ENCODE measurements around the gene CDH4.

CDH4 gene

GRCh38 chr20:61627791-61628415 lies 375.8 kb downstream of the CDH4 start:
- no peak for DNase-seq (ENCODE audit: low read depth, low spot score)

- DNase-seq (ENCODE audit: low read depth, low spot score), result no peak
Measured at GRCh38 chr20:61628480-61628879, 376.4 kb downstream of the CDH4 start.

DNA sequence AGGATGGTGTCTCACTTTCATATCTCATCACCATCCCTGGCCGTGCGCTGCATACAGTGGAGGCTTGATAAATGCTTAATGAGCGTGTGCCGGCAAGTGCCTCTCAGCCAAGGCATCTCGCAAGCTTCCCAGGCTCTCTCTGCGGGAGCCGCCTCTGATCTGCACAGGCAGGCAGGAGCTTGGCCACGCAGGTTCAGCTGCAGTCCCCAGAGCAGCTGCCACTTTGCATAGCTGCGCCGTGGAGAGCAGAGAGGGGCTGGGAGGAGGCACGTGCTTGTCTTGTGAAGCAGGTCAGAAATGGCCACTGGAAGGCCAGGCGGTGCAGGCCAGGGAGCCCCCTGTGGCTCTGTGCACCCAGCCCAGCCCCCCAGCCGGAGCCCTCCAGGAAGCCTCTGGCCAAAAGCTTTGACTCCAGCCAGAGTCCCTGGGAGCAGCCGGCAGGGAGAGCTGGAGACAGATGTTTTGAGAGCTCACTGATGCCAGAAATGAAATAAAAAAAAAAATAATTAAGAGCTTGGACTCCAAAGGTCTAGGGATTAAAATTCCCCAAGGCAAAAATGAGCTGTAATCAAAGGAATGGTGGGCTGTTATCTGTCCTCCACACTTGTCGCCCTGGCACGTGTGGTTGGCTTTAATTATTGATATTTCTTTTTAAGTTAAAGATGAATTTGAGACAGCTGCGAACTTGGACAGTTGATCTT lies 377.0 kb downstream of the CDH4 start:
- DNase-seq (ENCODE audit: low read depth, low spot score), result no peak

GRCh38 chr20:61629602-61630390 lies 377.7 kb downstream of the CDH4 start:
- no peak for DNase-seq (ENCODE audit: low read depth, low spot score)

GRCh38 chr20:61630391-61630650 lies 378.3 kb downstream of the CDH4 start:
- DNase-seq (ENCODE audit: low read depth, low spot score), result no peak

DNA sequence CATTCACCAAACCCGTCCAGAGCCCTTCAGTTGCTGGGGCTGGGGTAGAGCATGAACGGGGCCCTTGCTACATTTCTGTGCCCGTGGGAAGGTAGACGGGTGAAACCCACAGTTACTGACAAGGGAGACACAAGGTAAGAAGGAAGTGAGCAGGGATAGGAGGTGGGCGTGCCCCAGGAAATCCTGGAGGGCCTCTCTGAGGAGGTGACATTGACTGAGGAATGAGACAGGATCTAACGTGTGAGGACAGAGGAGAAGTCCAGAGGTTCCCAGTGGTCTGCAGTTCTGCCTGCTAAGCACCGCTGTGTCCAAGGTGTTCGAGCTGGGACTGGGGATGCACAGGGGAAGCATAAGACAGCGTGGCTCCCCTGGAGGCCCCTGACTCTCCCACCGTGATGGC lies 378.8 kb downstream of the CDH4 start:
- DNase-seq (ENCODE audit: low read depth, low spot score), result no peak

GRCh38 chr20:61631751-61632150 lies 379.7 kb downstream of the CDH4 start:
- no peak for DNase-seq (ENCODE audit: low read depth, low spot score)

GRCh38 chr20:61633004-61633403 lies 380.9 kb downstream of the CDH4 start:
- DNase-seq (ENCODE audit: low read depth, low spot score), result no peak

- DNase-seq (ENCODE audit: low read depth, low spot score), result no peak
Measured at GRCh38 chr20:61634376-61635145, 382.5 kb downstream of the CDH4 start.

DNA sequence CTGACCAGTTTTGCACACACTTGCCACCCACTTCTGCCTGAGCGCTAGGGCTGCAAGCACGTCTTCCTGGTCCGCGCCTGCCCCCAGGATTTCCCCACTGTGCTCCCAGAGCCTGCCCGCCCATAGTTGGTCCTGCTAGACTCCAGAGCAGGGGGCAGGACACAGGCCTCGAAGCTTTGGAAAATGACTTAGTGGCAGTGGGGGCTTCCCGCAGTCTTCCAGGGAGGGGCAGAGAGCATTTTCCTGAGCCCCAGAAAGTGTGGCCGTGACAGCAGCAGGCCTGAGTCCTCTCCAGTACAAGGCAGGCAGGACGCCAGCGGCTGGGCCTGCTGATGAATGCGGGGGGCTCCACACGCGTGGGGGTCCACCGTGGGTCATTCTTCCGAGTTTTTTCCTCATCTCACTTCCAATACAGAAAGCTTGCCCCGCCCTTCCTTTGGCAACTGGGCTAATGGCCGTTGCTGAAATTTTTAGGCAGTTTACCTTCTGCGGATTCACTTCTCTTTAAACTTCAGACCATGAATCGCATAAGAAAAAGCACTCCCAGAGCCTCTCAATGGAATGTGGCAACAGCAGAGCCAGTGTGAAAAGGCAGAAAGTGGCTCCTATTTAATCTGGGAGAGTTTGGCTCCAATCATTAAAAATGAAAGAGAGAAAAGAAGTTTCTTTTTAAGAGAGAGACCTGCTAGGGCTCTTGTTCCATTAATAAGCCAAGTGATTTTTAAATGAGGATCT lies 383.8 kb downstream of the CDH4 start:
- DNase-seq (ENCODE audit: low read depth, low spot score), result no peak

DNA sequence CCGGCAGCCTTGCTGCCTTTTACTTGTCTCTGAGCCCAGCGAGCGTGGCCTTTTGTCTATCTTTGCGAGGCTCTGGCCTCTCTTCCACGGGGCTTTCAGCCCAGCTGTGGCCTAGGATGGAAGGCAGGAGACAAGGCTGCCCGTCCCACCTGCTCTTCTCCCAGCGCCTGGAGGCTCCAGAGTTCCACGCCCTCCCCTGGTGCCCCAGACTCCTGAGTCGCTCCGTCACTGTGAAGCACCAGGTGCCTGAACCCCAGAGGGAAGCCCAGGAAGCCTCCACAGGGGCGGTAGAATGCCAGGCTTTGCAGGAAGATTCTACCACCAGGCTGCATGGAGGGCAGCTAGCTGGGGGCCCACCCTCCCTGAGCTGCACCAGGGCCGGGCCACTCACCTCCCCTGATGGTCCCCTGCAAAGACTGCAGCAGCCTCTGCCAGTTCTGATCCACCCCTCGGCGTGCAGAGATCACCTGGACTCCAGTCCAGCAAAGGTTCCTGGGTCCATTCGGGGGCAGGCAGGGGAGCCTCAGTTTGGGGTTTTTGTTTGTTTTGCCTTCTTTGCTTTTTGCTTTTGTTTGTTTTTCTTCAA lies 384.6 kb downstream of the CDH4 start:
- DNase-seq (ENCODE audit: low read depth, low spot score), result no peak

- DNase-seq (ENCODE audit: low read depth, low spot score), result no peak
Measured at GRCh38 chr20:61638802-61639585, 386.9 kb downstream of the CDH4 start.

- DNase-seq (ENCODE audit: low read depth, low spot score), result no peak
Measured at GRCh38 chr20:61640131-61640870, 388.2 kb downstream of the CDH4 start.

DNA sequence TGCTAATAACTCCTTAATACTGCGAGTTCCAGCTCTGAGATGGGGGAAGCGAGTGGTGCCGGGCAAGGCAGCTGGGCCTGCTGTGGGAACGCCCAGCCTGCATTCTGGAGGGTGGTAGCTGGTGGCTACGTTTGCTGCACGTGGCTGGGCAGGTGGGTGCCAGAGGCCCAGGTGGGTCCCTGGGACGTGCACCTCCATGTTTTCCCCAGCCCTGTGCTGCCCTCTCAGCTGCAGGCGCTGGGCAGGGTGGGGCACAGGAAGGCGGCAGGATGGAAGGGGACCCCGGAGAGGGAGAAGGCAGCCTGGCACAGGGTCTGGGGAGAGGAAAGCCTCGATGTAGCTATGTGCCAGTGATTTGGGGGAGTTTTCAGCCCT lies 388.8 kb downstream of the CDH4 start:
- DNase-seq (ENCODE audit: low read depth, low spot score), result no peak

DNA sequence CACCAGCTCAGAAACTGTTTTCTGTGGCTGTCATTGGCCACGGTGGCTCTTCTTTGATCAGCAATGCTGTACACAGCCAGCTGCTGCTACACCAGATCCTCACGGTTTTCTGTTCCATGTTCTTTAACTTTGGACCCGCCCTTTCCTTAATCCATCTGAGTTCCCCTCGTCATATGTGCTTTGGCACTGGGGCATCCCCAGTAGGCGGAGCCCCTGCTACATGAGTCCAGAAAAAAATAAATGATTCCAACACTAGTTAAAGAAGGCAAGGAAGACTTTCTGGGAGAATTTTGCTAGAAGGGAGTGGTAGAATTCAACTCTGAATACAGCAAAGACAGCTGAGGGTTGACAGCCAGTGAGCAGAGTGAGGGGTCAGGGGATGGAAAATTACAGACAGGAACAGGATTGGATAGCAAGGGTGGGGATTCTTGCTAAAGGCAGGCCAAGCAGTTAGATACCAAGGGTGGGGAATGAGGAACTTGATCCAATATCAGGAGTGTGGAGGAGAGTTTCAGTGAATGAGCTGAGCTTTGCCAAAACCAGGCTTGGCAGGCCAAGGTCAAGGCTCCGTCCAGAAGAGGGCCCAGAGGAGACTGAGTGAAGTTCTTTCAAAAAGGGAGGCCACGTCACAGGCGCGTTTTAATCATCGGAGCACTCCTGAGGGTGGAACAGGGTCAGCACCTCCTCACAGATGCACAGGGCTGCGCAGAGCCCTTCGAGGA lies 391.8 kb downstream of the CDH4 start:
- DNase-seq (ENCODE audit: low read depth, low spot score), result no peak

GRCh38 chr20:61644378-61645076 lies 392.5 kb downstream of the CDH4 start:
- no peak for DNase-seq (ENCODE audit: low read depth, low spot score)

DNA sequence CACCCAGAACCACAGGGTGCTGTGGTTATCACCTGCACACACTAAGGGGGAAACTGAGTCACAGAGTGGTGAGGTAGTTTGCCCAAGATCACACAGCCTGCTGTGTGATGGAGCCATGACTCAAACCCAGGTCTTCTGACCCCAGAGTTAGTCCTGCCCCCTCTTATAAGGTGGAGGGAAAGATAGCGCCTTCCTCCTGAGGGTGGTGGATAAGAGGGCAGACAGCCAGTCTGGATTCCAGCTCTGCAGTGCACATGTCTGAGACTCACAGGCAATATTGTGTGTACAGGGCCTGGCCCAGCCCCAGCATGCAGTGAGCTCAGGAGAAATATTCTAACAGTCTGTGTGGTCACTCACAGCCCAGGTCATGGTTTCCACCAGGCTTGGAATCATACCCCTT lies 393.7 kb downstream of the CDH4 start:
- no peak for DNase-seq (ENCODE audit: low read depth, low spot score)

DNA sequence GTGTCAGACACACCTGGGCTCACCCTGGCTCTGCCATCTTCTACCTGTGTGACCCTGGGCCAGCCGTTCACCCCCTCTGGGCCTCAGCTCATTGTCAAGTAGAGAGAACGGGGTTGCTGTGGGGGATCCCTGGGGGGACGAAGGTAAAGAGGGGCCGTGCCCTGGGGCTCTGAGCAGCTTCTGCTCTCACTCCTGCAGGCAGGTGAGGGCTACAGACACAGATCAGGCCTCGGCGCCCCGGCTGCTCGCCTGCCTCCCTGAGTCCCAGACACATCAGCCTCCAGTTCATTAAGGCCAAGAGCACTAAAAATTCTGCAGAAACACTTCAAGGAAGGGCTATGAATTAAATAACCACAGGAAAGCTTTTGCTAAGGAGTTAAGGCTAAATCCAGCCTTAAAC lies 394.4 kb downstream of the CDH4 start:
- no peak for DNase-seq (ENCODE audit: low read depth, low spot score)

DNA sequence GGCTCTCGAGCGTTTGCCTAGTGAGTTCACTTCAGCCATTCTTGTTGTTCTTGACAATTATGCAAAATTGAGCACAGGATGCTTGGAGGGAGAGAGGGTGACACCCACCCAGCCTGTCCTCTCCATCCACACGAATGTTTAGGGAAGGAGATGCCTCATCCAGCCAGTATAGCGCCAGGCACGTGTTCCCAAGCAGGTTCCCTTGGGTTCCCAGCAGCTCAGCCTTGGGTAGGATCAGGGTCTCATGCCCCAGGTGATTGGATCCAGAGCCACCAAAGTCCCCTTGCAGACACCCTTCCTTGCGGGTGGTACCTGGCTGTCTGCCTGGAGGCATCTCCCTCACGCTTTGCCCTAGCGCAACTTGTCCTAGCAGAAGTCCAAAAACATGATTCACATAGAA lies 394.9 kb downstream of the CDH4 start:
- DNase-seq (ENCODE audit: low read depth, low spot score), result no peak
